ENCODE measurements around the gene CSN3. TPM values are rescaled to one million over a fixed set of nuclear protein-coding genes. Genes with fewer than 3 reads are reported as not detected.

The CSN3 gene
- total RNA-seq, 2 experiments from 2014 or later, result not detected

DNA sequence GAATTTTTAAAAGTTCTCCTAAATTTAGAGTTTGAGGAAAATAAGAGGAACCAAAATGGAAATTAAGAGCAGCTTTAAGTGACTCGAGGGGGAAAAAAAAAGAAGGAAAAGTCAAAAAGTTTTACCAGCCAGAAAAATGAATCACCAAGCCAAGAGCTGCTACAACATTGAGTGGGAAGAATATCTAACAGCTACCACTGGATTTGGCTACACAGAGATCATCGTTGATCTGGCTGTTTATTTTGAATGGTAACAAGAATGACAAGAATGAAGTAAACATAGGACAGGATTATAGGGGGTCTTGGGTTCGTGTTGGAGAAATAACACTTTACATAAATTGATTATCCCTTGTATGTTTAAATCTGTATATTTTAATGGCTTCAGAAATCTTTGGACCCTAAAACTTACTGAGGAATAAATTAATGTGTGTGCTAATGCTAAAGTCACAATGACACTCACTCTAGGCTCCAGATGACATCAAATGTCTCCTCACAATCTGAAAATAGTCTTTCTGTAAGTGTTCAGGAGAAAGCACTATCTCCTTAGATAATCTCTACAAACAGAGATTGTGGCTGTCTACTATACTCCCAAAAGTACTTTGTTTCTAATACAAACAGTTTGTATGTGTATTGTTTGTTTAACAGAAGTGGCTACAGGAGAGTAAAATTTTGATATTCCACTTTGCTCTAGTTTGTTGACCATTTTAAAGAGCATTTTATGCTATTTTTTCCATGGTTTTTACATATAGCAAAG, 3.1 kb upstream of the CSN3 start:
- Mint-ChIP-seq H3K9me3 (no peaks in the 10 kb centered on the region), H3K36me3 (no peaks in the 10 kb centered on the region), H3K4me3 (no peak overlapping the region), H3K4me1 (ENCODE audit: low read depth) (no peaks in the 10 kb centered on the region), H3K27me3 (no peaks in the 10 kb centered on the region), H3K27ac (no peak overlapping the region)
- intact Hi-C loops (cut with micrococcal nuclease), result no loop called here
- ChIA-PET CTCF (no interaction called here), POLR2A (no interaction called here)
- DNase-seq, result no peak

DNA sequence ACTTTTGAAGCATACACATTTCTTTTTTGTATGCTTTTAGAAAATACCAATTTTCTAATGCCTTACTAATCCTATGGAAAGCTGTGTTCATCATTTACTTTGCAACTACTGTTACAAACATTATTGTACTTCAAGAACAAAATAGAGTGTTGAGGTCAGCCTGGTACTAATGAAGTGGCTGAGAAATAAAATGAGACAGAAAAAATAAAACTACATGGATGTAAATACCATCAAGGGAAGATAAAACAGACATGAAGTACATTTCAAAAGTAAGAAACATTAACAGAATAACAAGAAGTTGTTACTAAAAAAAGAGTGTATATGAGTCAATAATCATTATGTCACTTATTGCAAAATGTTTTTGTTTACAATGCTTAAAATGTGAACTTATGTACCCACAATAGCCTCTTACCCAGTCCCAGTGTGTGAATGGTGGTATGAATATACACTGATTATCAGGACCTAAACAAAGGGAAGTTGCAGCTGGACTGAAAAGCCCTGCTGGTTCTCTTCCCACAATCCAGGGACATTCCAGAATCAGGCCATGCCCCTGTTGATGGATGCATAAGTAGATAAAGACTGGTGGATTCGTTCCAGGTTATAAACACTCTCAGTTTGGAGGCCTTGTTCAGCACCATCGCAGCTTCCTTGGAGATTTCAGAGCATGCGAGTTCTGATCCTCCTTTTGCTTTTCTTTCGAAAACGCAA, 2.4 kb upstream of the CSN3 start:
- CTCF ChIA-PET, result no interaction called here
- DNase-seq, result no peak
- no peak overlapping the region for H3K27ac Mint-ChIP-seq
- H3K36me3 Mint-ChIP-seq, result no peaks in the 10 kb centered on the region
- H3K4me3 Mint-ChIP-seq, result no peak overlapping the region
- intact Hi-C loops (cut with micrococcal nuclease), result no loop called here
- POLR2A ChIA-PET, result no interaction called here
- H3K27me3 Mint-ChIP-seq, result no peaks in the 10 kb centered on the region
- H3K4me1 Mint-ChIP-seq (ENCODE audit: low read depth), result no peaks in the 10 kb centered on the region
- H3K9me3 Mint-ChIP-seq, result no peaks in the 10 kb centered on the region

DNA sequence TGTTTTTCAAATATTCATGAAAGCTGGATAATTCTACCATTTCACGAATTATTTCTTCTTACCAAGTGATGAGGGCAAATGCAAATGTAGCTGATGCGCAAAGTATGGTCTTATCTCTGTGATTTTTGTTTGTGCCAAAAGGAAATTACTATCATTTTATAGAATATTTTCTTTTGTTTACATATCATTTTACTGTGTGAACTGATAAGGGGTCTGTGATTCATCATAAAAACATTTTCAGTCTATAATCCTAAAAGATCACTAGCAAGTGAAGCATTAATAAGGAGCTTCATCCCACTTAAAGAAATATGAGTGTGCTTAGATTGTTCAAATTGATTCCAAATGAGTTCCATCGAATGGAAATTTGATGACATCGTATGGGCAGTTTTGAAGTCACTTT, 694 bp downstream of the CSN3 start:
- CTCF ChIA-PET, result no interaction called here
- Mint-ChIP-seq H3K27ac (no peak overlapping the region), H3K9me3 (no peaks in the 10 kb centered on the region), H3K4me3 (no peak overlapping the region), H3K27me3 (no peaks in the 10 kb centered on the region), H3K4me1 (ENCODE audit: low read depth) (no peaks in the 10 kb centered on the region), H3K36me3 (no peaks in the 10 kb centered on the region)
- no peak for DNase-seq
- POLR2A ChIA-PET, result no interaction called here
- intact Hi-C loops (cut with micrococcal nuclease), result no loop called here

DNA sequence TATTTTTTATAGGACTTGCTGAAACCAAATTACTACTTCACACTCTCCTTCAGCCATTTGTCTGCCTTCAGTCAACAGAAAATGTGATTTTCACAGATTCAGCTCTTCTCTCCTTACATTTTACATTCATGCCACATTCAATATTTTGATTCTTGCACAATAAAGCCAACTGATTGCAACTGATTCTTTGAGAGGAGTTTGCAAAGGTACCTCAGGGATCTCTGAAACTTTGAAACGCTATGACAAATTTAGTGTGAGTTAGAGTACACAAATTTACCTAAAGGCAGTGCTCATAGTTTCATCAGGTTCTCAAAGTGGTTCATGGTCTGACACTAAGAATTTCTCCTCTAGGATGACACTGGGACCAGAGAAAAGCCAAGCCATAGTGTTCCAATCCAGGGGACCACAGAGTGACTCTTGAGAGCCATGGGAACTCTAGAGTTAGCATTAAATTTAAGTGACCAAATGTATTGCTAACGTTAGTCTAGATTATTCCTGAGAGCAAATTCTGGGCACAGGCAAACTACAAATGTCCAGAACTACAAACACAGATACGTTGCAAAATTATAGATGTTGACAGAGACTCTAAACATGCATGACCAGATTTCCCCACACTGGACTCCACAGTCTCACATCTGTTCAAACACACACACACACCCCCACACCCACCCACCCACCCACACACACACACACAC, 9.0 kb downstream of the CSN3 start:
- ChIA-PET CTCF (no interaction called here), POLR2A (no interaction called here)
- Mint-ChIP-seq H3K4me1 (ENCODE audit: low read depth) (no peaks in the 10 kb centered on the region), H3K27me3 (no peaks in the 10 kb centered on the region), H3K36me3 (no peaks in the 10 kb centered on the region), H3K27ac (no peak overlapping the region), H3K4me3 (no peak overlapping the region), H3K9me3 (no peaks in the 10 kb centered on the region)
- intact Hi-C loops (cut with micrococcal nuclease), result no loop called here
- DNase-seq, result no peak

DNA sequence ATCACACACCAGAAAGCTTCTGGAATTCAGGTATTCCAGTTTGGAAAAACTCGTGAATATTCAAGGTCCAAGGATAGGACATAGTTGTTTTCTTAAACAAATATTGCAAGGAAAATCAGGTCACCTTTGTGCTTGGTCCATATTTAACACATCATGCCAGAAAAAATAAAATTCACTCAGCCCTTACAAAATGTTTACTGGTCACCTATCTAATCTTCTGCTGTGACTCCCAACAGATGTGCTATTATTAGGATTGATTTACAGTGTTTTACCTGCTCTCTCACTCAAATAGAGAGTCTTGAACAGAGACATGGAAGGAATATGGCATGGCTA, 9.5 kb downstream of the CSN3 start:
- ChIA-PET CTCF (no interaction called here), POLR2A (no interaction called here)
- Mint-ChIP-seq H3K36me3 (no peaks in the 10 kb centered on the region), H3K9me3 (no peaks in the 10 kb centered on the region), H3K4me3 (no peak overlapping the region), H3K4me1 (ENCODE audit: low read depth) (no peaks in the 10 kb centered on the region), H3K27me3 (no peaks in the 10 kb centered on the region), H3K27ac (no peak overlapping the region)
- no peak for DNase-seq
- intact Hi-C loops (cut with micrococcal nuclease), result no loop called here

DNA sequence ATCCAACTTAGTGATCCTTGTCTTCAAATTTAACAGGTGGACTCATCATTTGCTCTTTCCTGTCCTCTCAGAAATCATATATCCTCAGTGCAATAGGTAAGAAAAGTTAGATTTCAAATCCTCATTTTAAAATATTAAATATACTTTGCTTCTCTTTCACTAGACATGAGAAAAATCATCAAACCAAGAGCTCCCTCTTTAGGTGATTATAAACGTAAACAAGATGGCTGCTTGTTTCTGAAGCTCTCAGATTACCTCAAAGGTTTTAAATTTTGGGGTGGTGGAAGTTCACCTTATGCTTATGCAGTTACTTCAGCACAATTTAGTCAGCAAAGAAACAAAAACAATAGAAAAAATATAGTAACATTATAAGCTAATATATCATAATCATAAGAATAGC, 27.3 kb downstream of the CSN3 start:
- Mint-ChIP-seq H3K4me1 (ENCODE audit: low read depth) (no peaks in the 10 kb centered on the region), H3K27me3 (no peaks in the 10 kb centered on the region), H3K9me3 (no peaks in the 10 kb centered on the region), H3K27ac (no peak overlapping the region), H3K4me3 (no peak overlapping the region), H3K36me3 (no peaks in the 10 kb centered on the region)
- ChIA-PET POLR2A (no interaction called here), CTCF (no interaction called here)
- intact Hi-C loops (cut with micrococcal nuclease), result no loop called here
- DNase-seq, result no peak

DNA sequence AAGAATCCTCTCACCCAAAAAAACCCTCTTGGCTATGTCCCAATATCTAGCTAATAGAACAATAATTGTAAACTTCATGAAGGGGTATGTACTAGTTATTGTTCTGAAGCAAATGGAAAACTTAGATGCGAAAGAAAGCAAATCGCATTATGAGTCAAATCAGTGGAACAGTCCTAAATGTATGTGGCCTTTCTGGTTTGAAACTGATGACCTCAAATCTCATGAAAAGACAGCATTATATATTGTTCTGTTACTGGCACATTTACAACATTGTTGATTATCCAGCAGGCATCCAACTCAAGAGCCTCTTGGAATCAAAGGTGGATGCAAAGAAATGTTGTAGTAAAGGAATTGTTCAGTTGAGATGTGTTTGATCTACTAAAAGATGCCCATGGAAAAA, 34.7 kb downstream of the CSN3 start:
- ChIA-PET POLR2A (no interaction called here), CTCF (no interaction called here)
- intact Hi-C loops (cut with micrococcal nuclease), result no loop called here

DNA sequence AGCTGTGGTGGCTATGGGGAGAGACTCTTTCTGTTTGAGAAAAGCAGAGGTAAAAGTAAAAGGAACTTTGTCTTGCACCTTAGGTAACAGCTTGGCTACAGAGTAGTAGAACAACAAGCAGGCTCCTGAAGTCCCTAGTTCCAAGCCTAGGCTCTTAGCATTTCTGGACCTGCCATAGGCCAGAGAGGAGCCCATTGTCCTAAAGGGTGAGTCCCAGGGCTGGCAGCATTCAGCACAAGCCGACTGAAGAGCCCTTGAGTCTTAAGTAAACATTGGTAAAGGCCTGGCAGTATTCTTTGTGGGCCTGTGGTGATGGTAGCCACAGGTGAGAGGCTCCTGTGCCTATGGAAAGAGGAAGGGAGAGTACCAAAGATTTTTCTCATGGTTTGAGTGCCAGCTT, 38.2 kb downstream of the CSN3 start:
- Mint-ChIP-seq H3K36me3 (no peaks in the 10 kb centered on the region), H3K27me3 (no peaks in the 10 kb centered on the region), H3K4me3 (no peak overlapping the region), H3K4me1 (ENCODE audit: low read depth) (no peaks in the 10 kb centered on the region), H3K27ac (no peak overlapping the region), H3K9me3 (peaks cover 5% of the 10 kb centered on the region)
- intact Hi-C loops (cut with micrococcal nuclease), result no loop called here
- DNase-seq, result no peak
- ChIA-PET POLR2A (no interaction called here), CTCF (no interaction called here)

More for the DNA sequence above, 34.7 kb downstream of the CSN3 start:
- Mint-ChIP-seq H3K27me3 (no peaks in the 10 kb centered on the region), H3K4me1 (ENCODE audit: low read depth) (no peaks in the 10 kb centered on the region), H3K4me3 (no peak overlapping the region), H3K27ac (no peak overlapping the region), H3K9me3 (peaks cover 5% of the 10 kb centered on the region), H3K36me3 (no peaks in the 10 kb centered on the region)
- no peak for DNase-seq

DNA sequence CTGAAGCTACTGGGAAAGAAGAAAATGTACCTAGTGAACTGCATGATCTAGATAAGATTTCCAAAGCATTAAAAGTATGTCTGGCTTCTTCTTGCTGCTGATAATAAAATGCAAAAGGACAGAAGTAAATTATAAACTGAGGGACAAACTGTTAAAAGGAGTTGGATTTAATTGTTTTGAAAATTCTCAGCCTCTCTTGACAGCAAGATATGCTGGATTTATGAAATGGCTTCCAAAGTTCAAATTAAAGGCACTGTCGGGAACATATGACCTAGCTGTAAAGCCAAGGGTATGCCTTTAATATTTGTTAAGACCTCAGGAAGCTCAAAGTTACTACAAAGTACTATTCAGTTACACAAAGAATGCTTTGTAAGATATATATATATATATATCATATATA, 46.3 kb downstream of the CSN3 start:
- intact Hi-C loops (cut with micrococcal nuclease), result no loop called here
- Mint-ChIP-seq H3K27me3 (no peaks in the 10 kb centered on the region), H3K36me3 (no peaks in the 10 kb centered on the region), H3K4me3 (no peak overlapping the region), H3K27ac (no peak overlapping the region), H3K9me3 (peaks cover 3% of the 10 kb centered on the region), H3K4me1 (ENCODE audit: low read depth) (no peaks in the 10 kb centered on the region)
- CTCF ChIA-PET, result interaction anchor here (0.6 kb wide), 1 partner anchor 212 kb away, joined by 3 read pairs; no protein-coding TSS in a partner anchor
- POLR2A ChIA-PET, result no interaction called here
- no peak for DNase-seq

DNA sequence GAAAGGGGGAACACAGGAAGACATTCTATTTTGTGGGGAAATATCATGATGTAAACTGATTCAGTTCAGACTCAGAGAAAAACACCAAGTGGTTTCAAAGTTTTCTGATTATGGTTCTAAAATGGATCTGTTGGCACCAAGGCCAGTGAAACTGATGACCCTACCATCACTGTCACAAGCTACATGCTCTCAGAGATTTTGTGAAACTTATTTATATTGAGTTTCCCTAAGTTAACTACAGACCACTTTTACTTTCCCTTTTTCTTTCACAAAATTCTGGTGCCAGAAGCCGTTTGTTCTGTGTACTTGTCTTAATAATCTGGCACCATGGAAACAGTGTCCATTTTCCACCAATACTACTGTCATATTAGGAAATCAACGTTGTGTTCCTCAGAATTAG, 48.9 kb downstream of the CSN3 start:
- Mint-ChIP-seq H3K36me3 (no peaks in the 10 kb centered on the region), H3K27me3 (no peaks in the 10 kb centered on the region), H3K27ac (no peak overlapping the region), H3K4me1 (ENCODE audit: low read depth) (no peaks in the 10 kb centered on the region), H3K9me3 (peaks cover 3% of the 10 kb centered on the region), H3K4me3 (no peak overlapping the region)
- intact Hi-C loops (cut with micrococcal nuclease), result no loop called here
- ChIA-PET CTCF (no interaction called here), POLR2A (no interaction called here)
- no peak for DNase-seq

DNA sequence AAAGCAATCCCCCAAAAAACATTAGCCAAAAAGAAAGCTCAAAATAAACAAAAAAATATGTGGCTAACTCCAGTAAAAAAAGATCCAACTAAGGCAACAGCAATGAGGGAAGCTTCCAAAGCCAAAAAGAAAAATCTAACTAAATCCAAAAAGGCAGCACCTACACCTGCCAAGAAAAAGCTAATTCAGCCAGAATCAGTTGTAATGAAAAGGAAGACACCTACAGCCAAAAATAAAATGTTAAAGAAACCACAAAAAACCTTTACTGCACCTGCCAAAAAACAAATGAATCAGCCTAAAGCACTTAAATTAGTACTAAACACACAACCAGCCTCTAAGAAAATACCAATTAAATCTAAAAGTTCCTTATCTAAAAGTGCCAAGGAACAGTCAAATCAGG, 55.2 kb downstream of the CSN3 start:
- H3K9me3 Mint-ChIP-seq, result peaks cover 2% of the 10 kb centered on the region
- H3K27me3 Mint-ChIP-seq, result no peaks in the 10 kb centered on the region
- H3K4me3 Mint-ChIP-seq, result no peak overlapping the region
- H3K27ac Mint-ChIP-seq, result no peak overlapping the region
- ChIA-PET CTCF (no interaction called here), POLR2A (no interaction called here)
- DNase-seq, result no peak
- no peaks in the 10 kb centered on the region for H3K4me1 Mint-ChIP-seq (ENCODE audit: low read depth)
- H3K36me3 Mint-ChIP-seq, result no peaks in the 10 kb centered on the region
- intact Hi-C loops (cut with micrococcal nuclease), result no loop called here

DNA sequence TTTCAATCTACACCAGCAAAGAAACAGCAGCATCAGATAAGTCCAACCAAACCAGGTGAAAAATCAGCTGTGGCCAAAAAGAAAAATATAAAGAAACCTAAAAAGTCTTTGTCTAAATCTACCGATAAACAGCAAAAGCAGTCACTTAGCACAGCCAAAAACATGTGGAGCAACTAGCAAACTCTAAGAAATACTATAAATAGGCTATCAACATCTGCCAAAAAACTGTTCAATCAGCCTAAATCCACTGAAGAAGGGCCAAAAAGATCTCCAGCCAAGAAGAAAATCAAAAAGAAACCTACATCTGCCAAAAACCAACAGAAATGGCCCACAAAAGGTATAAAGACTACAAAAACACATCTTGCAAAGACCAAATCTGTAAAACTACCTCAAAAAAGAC, 55.7 kb downstream of the CSN3 start:
- no peak for DNase-seq
- H3K27me3 Mint-ChIP-seq, result no peaks in the 10 kb centered on the region
- ChIA-PET POLR2A (no interaction called here), CTCF (no interaction called here)
- H3K27ac Mint-ChIP-seq, result no peak overlapping the region
- intact Hi-C loops (cut with micrococcal nuclease), result no loop called here
- no peaks in the 10 kb centered on the region for H3K4me1 Mint-ChIP-seq (ENCODE audit: low read depth)
- peaks cover 2% of the 10 kb centered on the region for H3K9me3 Mint-ChIP-seq
- H3K36me3 Mint-ChIP-seq, result no peaks in the 10 kb centered on the region
- no peak overlapping the region for H3K4me3 Mint-ChIP-seq

DNA sequence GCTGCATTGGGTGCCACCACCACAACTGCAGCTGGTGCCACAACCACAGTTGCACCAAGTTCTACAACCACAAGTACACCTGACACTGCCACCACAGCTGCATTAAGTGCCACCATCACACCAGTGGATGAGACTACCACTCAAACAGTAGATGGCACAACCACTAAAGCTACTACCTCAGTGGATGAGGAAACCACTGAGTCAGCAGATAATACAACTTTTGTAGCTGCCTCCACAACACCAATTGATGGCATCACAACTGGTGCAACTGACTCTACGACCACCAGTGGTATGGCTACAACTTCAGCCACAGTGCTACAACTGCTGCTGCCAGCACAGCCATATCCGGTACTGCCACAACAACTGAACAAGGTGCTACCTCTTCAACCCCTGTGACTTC, 57.2 kb downstream of the CSN3 start:
- Mint-ChIP-seq H3K27me3 (no peaks in the 10 kb centered on the region), H3K9me3 (peaks cover 2% of the 10 kb centered on the region), H3K4me3 (no peak overlapping the region), H3K36me3 (no peaks in the 10 kb centered on the region), H3K4me1 (ENCODE audit: low read depth) (no peaks in the 10 kb centered on the region), H3K27ac (no peak overlapping the region)
- ChIA-PET POLR2A (no interaction called here), CTCF (no interaction called here)
- intact Hi-C loops (cut with micrococcal nuclease), result no loop called here
- no peak for DNase-seq

All from activated CD4-positive, alpha-beta memory T cell treated with anti-CD3 and anti-CD28 coated beads for 36 hours (primary cell).